Liver (tissue), 9 donors: ENCODE results near the gene SPATS2. TPM values are rescaled to one million over a fixed set of nuclear protein-coding genes. Genes with fewer than 3 reads are reported as not detected.

Experiments
- DNase-seq: peaks from one replicate; pipeline ENCODE4 v3.0.0-alpha.2; 2017; ENCODE audit warnings: low spot score
- H3K27ac ChIP-seq, 2 donors: one replicate each; pipeline ENCODE4 v1.7.0; 2013; ENCODE audit warnings: inconsistent platforms in 2 of 2, low read length in 2 of 2, control low read depth in 1 of 2, low read depth in 1 of 2, mild to moderate bottlenecking in 1 of 2
- H3K27me3 ChIP-seq, 4 donors: one replicate each; pipeline versions ENCODE4 v1.6.1 to v1.7.0; 2013; ENCODE audit warnings: low read length in 3 of 4, inconsistent platforms in 1 of 4, mild to moderate bottlenecking in 1 of 4, moderate library complexity in 1 of 4; ENCODE audit not compliant: control insufficient read depth in 4 of 4, insufficient read depth in 4 of 4
- H3K36me3 ChIP-seq, 4 donors: one replicate each; pipeline versions ENCODE4 v1.6.1 to v1.7.0; 2013; ENCODE audit warnings: low read length in 3 of 4, mild to moderate bottlenecking in 3 of 4, low read depth in 1 of 4, moderate library complexity in 1 of 4; ENCODE audit not compliant: control insufficient read depth in 4 of 4, insufficient read depth in 3 of 4
- H3K4me1 ChIP-seq, 4 donors: one replicate each; pipeline versions ENCODE4 v1.6.1 to v1.7.0; 2013; ENCODE audit warnings: low read length in 3 of 4, mild to moderate bottlenecking in 3 of 4, moderate library complexity in 1 of 4; ENCODE audit not compliant: control insufficient read depth in 4 of 4, insufficient read depth in 4 of 4
- H3K4me3 ChIP-seq, 3 donors: one replicate each; pipeline versions ENCODE4 v1.6.1 to v1.7.0; 2013; ENCODE audit warnings: low read length in 3 of 3, control low read depth in 1 of 3, low read depth in 1 of 3, mild to moderate bottlenecking in 1 of 3
- H3K9ac ChIP-seq, 2 donors: one replicate each; pipeline ENCODE4 v1.7.0; 2013; ENCODE audit warnings: low read length in 2 of 2, mild to moderate bottlenecking in 2 of 2, moderate library complexity in 2 of 2, control low read depth in 1 of 2, low read depth in 1 of 2
- H3K9me3 ChIP-seq, 4 donors: one replicate each; pipeline versions ENCODE4 v1.6.1 to v1.7.0; 2013; ENCODE audit warnings: low read length in 3 of 4; ENCODE audit not compliant: control insufficient read depth in 4 of 4
- ATF3 ChIP-seq: IDR thresholded peaks from 2 replicates; pipeline ENCODE4 v1.6.1; 2016; ENCODE audit warnings: antibody characterized with exemption
- CTCF ChIP-seq: fragments of 150-350 bp; IDR thresholded peaks from 2 replicates; pipeline ENCODE4 v1.5.1; 2017; ENCODE audit warnings: improper control_type of control experiment, low read depth, low read length; ENCODE audit not compliant: missing input control
- EGR1 ChIP-seq, 2 donors: IDR thresholded peaks; 2 replicates each; pipeline ENCODE4 v1.6.1; 2016 to 2018; ENCODE audit warnings: antibody characterized with exemption in 2 of 2, low read depth in 2 of 2
- HNF4A ChIP-seq, 2 donors: conservative IDR thresholded peaks; 2 replicates each; pipeline ENCODE4 v1.6.1; 2016; ENCODE audit warnings: antibody characterized with exemption in 2 of 2, mild to moderate bottlenecking in 2 of 2
- HNF4G ChIP-seq: IDR thresholded peaks from 2 replicates; pipeline ENCODE4 v1.6.1; 2016; ENCODE audit warnings: antibody characterized with exemption
- JUND ChIP-seq, 2 donors: IDR thresholded peaks; 2 replicates each; pipeline ENCODE4 v1.6.1; 2016; ENCODE audit warnings: antibody characterized with exemption in 2 of 2
- MAX ChIP-seq: IDR thresholded peaks from 2 replicates; pipeline ENCODE4 v1.6.1; 2016; ENCODE audit warnings: antibody characterized with exemption
- NR2F2 ChIP-seq: IDR thresholded peaks from 2 replicates; pipeline ENCODE4 v1.6.1; 2016; ENCODE audit warnings: antibody characterized with exemption
- RAD21 ChIP-seq, 2 donors: IDR thresholded peaks; 2 replicates each; pipeline ENCODE4 v1.6.1; 2016; ENCODE audit warnings: antibody characterized with exemption in 2 of 2, mild to moderate bottlenecking in 2 of 2
- REST ChIP-seq: IDR thresholded peaks from 2 replicates; pipeline ENCODE4 v1.6.1; 2016; ENCODE audit warnings: antibody characterized with exemption, mild to moderate bottlenecking
- RXRA ChIP-seq, 2 donors: IDR thresholded peaks; 2 replicates each; pipeline ENCODE4 v1.6.1; 2017 to 2018; ENCODE audit warnings: antibody characterized with exemption in 2 of 2, mild to moderate bottlenecking in 1 of 2
- SP1 ChIP-seq: IDR thresholded peaks from 2 replicates; pipeline ENCODE4 v1.6.1; 2018; ENCODE audit warnings: antibody characterized with exemption, mild to moderate bottlenecking
- TAF1 ChIP-seq: conservative IDR thresholded peaks from 2 replicates; pipeline ENCODE4 v1.6.1; 2016; ENCODE audit warnings: antibody characterized with exemption, mild to moderate bottlenecking
- YY1 ChIP-seq: IDR thresholded peaks from 2 replicates; pipeline ENCODE4 v1.6.1; 2016; ENCODE audit warnings: antibody characterized with exemption, mild to moderate bottlenecking
- WGBS: extraction: QIAGEN DNeasy Blood & Tissue Kit; methylation state at CpG from one replicate; pipeline ENCODE4 v1.1.7; 2013; 5-methylcytosine and 5-hydroxymethylcytosine counted together
- polyA plus RNA-seq, 2 donors: library from polyadenylated mRNA; stranded (reverse) in 1 of 2; unstranded in 1 of 2; fragments of 200-250 nt in 1 of 2; fragments of >200 nt in 1 of 2; fragmentation: Nextera tagmentation in 1 of 2; extraction: Ambion mirVana in 1 of 2; gene quantifications; one replicate each; pipeline versions ENCODE4 v1.2.1 to v1.2.3, GENCODE V29; 2013 to 2015
- total RNA-seq, 2 donors: library from RNA; depleted of rRNA; stranded (reverse); fragments of >200 nt; gene quantifications; one replicate each; pipeline ENCODE4 v1.2.3, GENCODE V29; 2014
- TF ChIP-seq, protein P1 (sequence below): IDR thresholded peaks from 2 replicates; pipeline ENCODE4 v1.6.1; 2016; ENCODE audit warnings: antibody characterized with exemption
- donor health status: healthy.
- donor health status: healthy.
- donor health status: healthy.
- donor health status: healthy.
- donor health status: healthy.

SPATS2 gene
- total and polyA plus RNA-seq, 4 donors: 2.4 to 5.2 (median 4.5) TPM

DNA sequence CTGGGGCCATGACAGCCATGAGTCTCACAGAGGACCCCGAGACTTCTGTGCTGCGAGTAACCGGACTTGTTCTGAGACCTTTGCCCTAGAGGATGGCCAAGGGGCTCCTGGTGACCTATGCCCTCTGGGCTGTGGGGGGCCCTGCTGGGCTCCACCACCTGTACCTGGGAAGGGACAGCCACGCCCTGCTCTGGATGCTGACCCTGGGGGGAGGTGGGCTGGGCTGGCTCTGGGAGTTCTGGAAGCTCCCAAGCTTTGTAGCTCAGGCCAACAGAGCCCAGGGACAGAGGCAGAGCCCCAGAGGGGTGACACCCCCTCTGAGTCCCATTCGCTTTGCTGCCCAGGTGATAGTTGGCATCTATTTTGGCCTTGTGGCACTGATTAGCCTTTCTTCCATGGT is 18.5 kb upstream of the SPATS2 start:
- 67% methylated on average over 5 of the region's 5 CpGs for WGBS
- no peak for DNase-seq
- H3K4me3 ChIP-seq: peak overlapping the region in 2 of 3 donors; percentile 67 to 80
- H3K9ac ChIP-seq: peak overlapping the region in 1 of 2 donors; percentile 89
- peaks cover 20 to 41% (median 31%) of the 10 kb centered on the region in 4 donors for H3K4me1 ChIP-seq
- peaks cover 1 to 6% (median 3%) of the 10 kb centered on the region in 4 donors for H3K36me3 ChIP-seq
- H3K27me3 ChIP-seq: no peaks in the 10 kb centered on the region
- no peaks in the 10 kb centered on the region for H3K9me3 ChIP-seq
- peak overlapping the region in 1 of 2 donors; percentile 82 for H3K27ac ChIP-seq
- TF ChIP-seq HNF4G (no peak), JUND (IDR thresholded peaks at IDR 0.05) (no peak), HNF4A (conservative IDR thresholded peaks at IDR 0.05) (no peak), MAX (no peak), SP1 (no peak), NR2F2 (no peak)
- TF ChIP-seq, protein P1, sequence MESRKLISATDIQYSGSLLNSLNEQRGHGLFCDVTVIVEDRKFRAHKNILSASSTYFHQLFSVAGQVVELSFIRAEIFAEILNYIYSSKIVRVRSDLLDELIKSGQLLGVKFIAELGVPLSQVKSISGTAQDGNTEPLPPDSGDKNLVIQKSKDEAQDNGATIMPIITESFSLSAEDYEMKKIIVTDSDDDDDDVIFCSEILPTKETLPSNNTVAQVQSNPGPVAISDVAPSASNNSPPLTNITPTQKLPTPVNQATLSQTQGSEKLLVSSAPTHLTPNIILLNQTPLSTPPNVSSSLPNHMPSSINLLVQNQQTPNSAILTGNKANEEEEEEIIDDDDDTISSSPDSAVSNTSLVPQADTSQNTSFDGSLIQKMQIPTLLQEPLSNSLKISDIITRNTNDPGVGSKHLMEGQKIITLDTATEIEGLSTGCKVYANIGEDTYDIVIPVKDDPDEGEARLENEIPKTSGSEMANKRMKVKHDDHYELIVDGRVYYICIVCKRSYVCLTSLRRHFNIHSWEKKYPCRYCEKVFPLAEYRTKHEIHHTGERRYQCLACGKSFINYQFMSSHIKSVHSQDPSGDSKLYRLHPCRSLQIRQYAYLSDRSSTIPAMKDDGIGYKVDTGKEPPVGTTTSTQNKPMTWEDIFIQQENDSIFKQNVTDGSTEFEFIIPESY: no peak

- TF ChIP-seq ATF3 (no peak), JUND (IDR thresholded peaks at IDR 0.05) (no peak), RXRA (IDR thresholded peaks at IDR 0.05) (no peak), MAX (no peak), HNF4G (no peak), YY1 (no peak), RAD21 (IDR thresholded peaks at IDR 0.05) (no peak), EGR1 (IDR thresholded peaks at IDR 0.05; ENCODE audit: low read depth in 2 of 2) (no peak), NR2F2 (no peak), TAF1 (no peak), REST (no peak), CTCF (no peak)
- TF ChIP-seq, protein P1: no peak
- peaks cover 20 to 40% (median 29%) of the 10 kb centered on the region in 4 donors for H3K4me1 ChIP-seq
- no peaks in the 10 kb centered on the region for H3K9me3 ChIP-seq
- H3K27me3 ChIP-seq: no peaks in the 10 kb centered on the region
- peak overlapping the region in 1 of 2 donors; percentile 14 for H3K9ac ChIP-seq
- H3K27ac ChIP-seq: no peak overlapping the region
- peak overlapping the region; percentile 47 to 80 (median 67) for H3K4me3 ChIP-seq
- WGBS: 91% methylated on average over 11 of the region's 11 CpGs
- H3K36me3 ChIP-seq: peaks cover 1 to 6% (median 3%) of the 10 kb centered on the region in 4 donors
- DNase-seq: no peak
These were observed 18.0 kb upstream of the SPATS2 start for GRCh38 chr12:49349266-49349665.
